H1 (cell line): ENCODE data around the gene FANK1. TPM values are rescaled to one million over a fixed set of nuclear protein-coding genes. Genes with fewer than 3 reads are reported as not detected.

Experiments used
- CTCF ChIA-PET: fragments of 300-600 bp; sonication (Branson Sonifier 250); formaldehyde crosslinking; loops from one replicate; lab custom pipeline; 2021; ENCODE audit not compliant: partially characterized antibody; lab: Charles Lee
- POLR2A ChIA-PET: fragments of 300-600 bp; sonication (Branson Sonifier 250); formaldehyde crosslinking; loops from one replicate; lab custom pipeline; 2021; ENCODE audit warnings: inconsistent platforms; ENCODE audit not compliant: partially characterized antibody; lab: Charles Lee
- DNase-seq, 2 experiments: peaks; one replicate each; pipeline versions ENCODE4 v3.0.0 to v3.0.0-alpha.2; 2010 to 2022; ENCODE audit warnings: low spot score in 2 of 2, low read depth in 1 of 2, mixed read lengths in 1 of 2
- FAIRE-seq: peaks from 2 replicates; lab custom pipeline; 2011; peaks lifted over from hg19 to GRCh38; lab: Jason Lieb, UNC
- H2AFZ ChIP-seq: 2 replicates; pipeline ENCODE4 v1.8.1; 2012; ENCODE audit warnings: low read length, inconsistent platforms
- H2AK5ac ChIP-seq: 2 replicates; pipeline ENCODE4 v1.6.1; 2013; ENCODE audit warnings: low read depth, low read length
- H2BK120ac ChIP-seq: replicated peaks from 2 replicates; pipeline ENCODE3; 2013; ENCODE audit warnings: low read depth, low read length, inconsistent platforms
- H2BK12ac ChIP-seq: 2 replicates; pipeline ENCODE4 v1.6.1; 2013; ENCODE audit warnings: low read depth, low read length
- H2BK15ac ChIP-seq: 2 replicates; pipeline ENCODE4 v1.6.1; 2013; ENCODE audit warnings: low read length
- H2BK20ac ChIP-seq: 2 replicates; pipeline ENCODE4 v1.6.1; 2013; ENCODE audit warnings: low read length
- H2BK5ac ChIP-seq: 2 replicates; pipeline ENCODE4 v1.6.1; 2013; ENCODE audit warnings: low read depth, low read length
- H3K14ac ChIP-seq: 2 replicates; pipeline ENCODE4 v1.6.1; 2013; ENCODE audit warnings: inconsistent platforms; ENCODE audit not compliant: insufficient read length
- H3K18ac ChIP-seq: 2 replicates; pipeline ENCODE4 v1.6.1; 2013; ENCODE audit warnings: low read length; ENCODE audit errors: extremely low read depth
- H3K23ac ChIP-seq: 2 replicates; pipeline ENCODE4 v1.6.1; 2013; ENCODE audit warnings: inconsistent platforms; ENCODE audit not compliant: insufficient read length
- H3K23me2 ChIP-seq: 2 replicates; pipeline ENCODE4 v1.6.1; 2013; ENCODE audit warnings: low read depth, low read length
- H3K27ac ChIP-seq: 2 replicates; pipeline ENCODE4 v1.6.1; 2011; ENCODE audit warnings: low read depth, low read length, inconsistent platforms
- H3K27me3 ChIP-seq, 4 experiments: replicated peaks in 1 of 4; 1 replicate in 1 of 4; 2 replicates in 3 of 4; pipeline versions ENCODE4 v1.6.1 to v1.8.1; 2011 to 2013; ENCODE audit warnings: low read length in 3 of 4, mild to moderate bottlenecking in 3 of 4, inconsistent platforms in 2 of 4, mixed read lengths in 2 of 4, moderate library complexity in 1 of 4; ENCODE audit not compliant: control insufficient read depth in 3 of 4, insufficient read depth in 3 of 4; ENCODE audit errors: extremely low read depth in 1 of 4
- H3K36me3 ChIP-seq, 4 experiments: 2 replicates each; pipeline versions ENCODE4 v1.6.1 to v1.8.1; 2011 to 2013; ENCODE audit warnings: mild to moderate bottlenecking in 4 of 4, low read length in 3 of 4, moderate library complexity in 2 of 4, control low read depth in 1 of 4, inconsistent platforms in 1 of 4; ENCODE audit not compliant: insufficient read depth in 4 of 4, control insufficient read depth in 2 of 4
- H3K4ac ChIP-seq: replicated peaks from 2 replicates; pipeline ENCODE3; 2013; ENCODE audit warnings: low read length, low read depth, mixed read lengths, inconsistent platforms; ENCODE audit not compliant: insufficient read length
- H3K4me1 ChIP-seq, 4 experiments: replicated peaks in 1 of 4; 1 replicate in 1 of 4; 2 replicates in 3 of 4; pipeline versions ENCODE4 v1.6.1 to v1.8.1; 2011 to 2013; ENCODE audit warnings: low read length in 3 of 4, inconsistent platforms in 2 of 4, mixed read lengths in 1 of 4; ENCODE audit not compliant: insufficient read depth in 4 of 4, control insufficient read depth in 3 of 4
- H3K4me2 ChIP-seq, 2 experiments: 2 replicates each; pipeline versions ENCODE4 v1.6.1 to v1.8.1; 2011 to 2013; ENCODE audit warnings: low read depth in 2 of 2, low read length in 2 of 2, control low read depth in 1 of 2, inconsistent platforms in 1 of 2, mild to moderate bottlenecking in 1 of 2; ENCODE audit not compliant: insufficient read depth in 1 of 2
- H3K4me3 ChIP-seq, 4 experiments: fragments of 200-600, 300-600 bp in 1 of 4; sonication (generic), shearing (Covaris generic), sonication (Bioruptor Twin) in 1 of 4; 2 replicates each; pipeline versions ENCODE4 v1.5.1 to v1.8.1; 2011 to 2016; ENCODE audit warnings: low read length in 4 of 4, low read depth in 3 of 4, control low read depth in 2 of 4, inconsistent platforms in 2 of 4, mild to moderate bottlenecking in 2 of 4, mixed read lengths in 1 of 4, moderate library complexity in 1 of 4; ENCODE audit not compliant: insufficient read depth in 2 of 4; ENCODE audit errors: extremely low read depth in 1 of 4
- H3K56ac ChIP-seq: replicated peaks from 2 replicates; pipeline ENCODE3; 2013; ENCODE audit warnings: low read depth, mild to moderate bottlenecking, mixed read lengths, low read length, inconsistent platforms; ENCODE audit not compliant: insufficient read length
- H3K79me1 ChIP-seq: 2 replicates; pipeline ENCODE4 v1.6.1; 2013; ENCODE audit warnings: low read depth, low read length, control low read depth
- H3K79me2 ChIP-seq, 2 experiments: 2 replicates each; pipeline versions ENCODE4 v1.6.1 to v1.8.1; 2012 to 2013; ENCODE audit warnings: low read length in 2 of 2, mild to moderate bottlenecking in 2 of 2, inconsistent platforms in 1 of 2; ENCODE audit not compliant: insufficient read depth in 2 of 2, control insufficient read depth in 1 of 2
- H3K9ac ChIP-seq, 4 experiments: replicated peaks in 1 of 4; 1 replicate in 1 of 4; 2 replicates in 3 of 4; pipeline versions ENCODE4 v1.6.1 to v1.8.1; 2011 to 2013; ENCODE audit warnings: low read depth in 3 of 4, low read length in 3 of 4, control low read depth in 2 of 4, mild to moderate bottlenecking in 2 of 4, moderate library complexity in 2 of 4, inconsistent platforms in 1 of 4; ENCODE audit errors: extremely low read depth in 1 of 4
- H3K9me3 ChIP-seq, 2 experiments: 2 replicates each; pipeline versions ENCODE4 v1.6.1 to v1.8.1; 2012 to 2013; ENCODE audit warnings: mild to moderate bottlenecking in 2 of 2, moderate library complexity in 2 of 2, control low read depth in 1 of 2, inconsistent platforms in 1 of 2, low read depth in 1 of 2, low read length in 1 of 2, mixed read lengths in 1 of 2; ENCODE audit not compliant: insufficient read depth in 2 of 2
- H4K20me1 ChIP-seq, 2 experiments: replicated peaks in 1 of 2; 2 replicates each; pipeline versions ENCODE3 to v1.8.1; 2011 to 2013; ENCODE audit warnings: inconsistent platforms in 2 of 2, low read length in 2 of 2, mild to moderate bottlenecking in 1 of 2; ENCODE audit not compliant: insufficient read depth in 2 of 2, control insufficient read depth in 1 of 2
- H4K5ac ChIP-seq: 2 replicates; pipeline ENCODE4 v1.6.1; 2013; ENCODE audit warnings: low read length, low read depth, mixed read lengths, inconsistent platforms; ENCODE audit not compliant: insufficient read length
- H4K8ac ChIP-seq: 2 replicates; pipeline ENCODE4 v1.8.0; 2013; ENCODE audit warnings: mild to moderate bottlenecking, moderate library complexity, low read length, inconsistent platforms; ENCODE audit not compliant: insufficient read depth; ENCODE audit errors: extremely low read depth
- H4K91ac ChIP-seq: replicated peaks from 2 replicates; pipeline ENCODE3; 2013; ENCODE audit warnings: low read length, mixed read lengths, inconsistent platforms; ENCODE audit not compliant: insufficient read length
- ASH2L ChIP-seq: fragments of 200-600, 300-600 bp; sonication (generic); IDR thresholded peaks from one replicate; pipeline ENCODE4 v1.7.1; 2017; ENCODE audit warnings: low read length
- BCL11A ChIP-seq, 2 experiments: IDR thresholded peaks; one replicate each; pipeline ENCODE4 v1.6.1; 2011; ENCODE audit warnings: low read depth in 2 of 2, low read length in 2 of 2, mild to moderate bottlenecking in 2 of 2
- BRCA1 ChIP-seq: IDR thresholded peaks from 2 replicates; pipeline ENCODE4 v1.6.1; 2012; ENCODE audit warnings: low read depth, low read length, improper control_type of control experiment
- CBX5 ChIP-seq: fragments of 300-800, 300-1000 bp; sonication (generic); IDR thresholded peaks from 2 replicates; pipeline ENCODE4 v1.7.1; 2016; ENCODE audit warnings: antibody characterized with exemption, low read length, low read depth
- CBX8 ChIP-seq: fragments of 300-800, 300-1000 bp; sonication (generic); IDR thresholded peaks from 2 replicates; pipeline ENCODE4 v1.7.1; 2016; ENCODE audit warnings: low read depth, low read length, borderline replicate concordance
- EZH2 ChIP-seq: fragments of 200-600 bp; sonication (generic); IDR thresholded peaks from 2 replicates; pipeline ENCODE4 v1.7.1; 2012; ENCODE audit warnings: low read depth, mild to moderate bottlenecking, moderate library complexity, low read length, inconsistent platforms; ENCODE audit not compliant: severe bottlenecking
- GABPA ChIP-seq: IDR thresholded peaks from 2 replicates; pipeline ENCODE4 v1.6.1; 2011; ENCODE audit warnings: mild to moderate bottlenecking, low read length, moderate library complexity, borderline replicate concordance; ENCODE audit not compliant: insufficient read depth
- HDAC2 ChIP-seq, 2 experiments: fragments of 300-600 bp in 1 of 2; sonication (generic) in 1 of 2; IDR thresholded peaks; 2 replicates each; pipeline ENCODE4 v1.6.1; 2011 to 2012; ENCODE audit warnings: low read depth in 2 of 2, low read length in 2 of 2, mild to moderate bottlenecking in 2 of 2, moderate library complexity in 2 of 2, borderline replicate concordance in 1 of 2, inconsistent platforms in 1 of 2
- MAFK ChIP-seq: IDR thresholded peaks from 2 replicates; pipeline ENCODE4 v1.6.1; 2012; ENCODE audit warnings: low read depth, mild to moderate bottlenecking, improper control_type of control experiment, low read length
- MAX ChIP-seq: IDR thresholded peaks from 2 replicates; pipeline ENCODE4 v1.6.1; 2012; ENCODE audit warnings: inconsistent platforms
- NRF1 ChIP-seq: IDR thresholded peaks from 2 replicates; pipeline ENCODE4 v1.6.1; 2011; ENCODE audit warnings: mild to moderate bottlenecking, low read depth, low read length, improper control_type of control experiment
- POU5F1 ChIP-seq: IDR thresholded peaks from 2 replicates; pipeline ENCODE4 v1.6.1; 2011; ENCODE audit warnings: low read depth, mild to moderate bottlenecking, low read length, moderate library complexity
- RBBP5 ChIP-seq: IDR thresholded peaks from 2 replicates; pipeline ENCODE4 v1.7.1; 2012; ENCODE audit warnings: low read depth, mild to moderate bottlenecking, inconsistent platforms, low read length, moderate library complexity, borderline replicate concordance
- TAF7 ChIP-seq: optimal IDR thresholded peaks from 2 replicates; pipeline ENCODE3; 2011; ENCODE audit warnings: low read depth, mild to moderate bottlenecking, inconsistent platforms, low read length, moderate library complexity, borderline replicate concordance
- TCF12 ChIP-seq: IDR thresholded peaks from 2 replicates; pipeline ENCODE4 v1.6.1; 2011; ENCODE audit warnings: low read depth, mild to moderate bottlenecking, low read length
- WGBS, 2 experiments: shearing (Covaris generic) in 1 of 2; methylation state at CpG; one replicate each; pipeline versions ENCODE4 v1.1.6 to v1.1.7; 2013 to 2015; ENCODE audit warnings: low lambda C conversion rate in 2 of 2, mixed read lengths in 2 of 2, inconsistent platforms in 1 of 2, low coverage in 1 of 2, missing lambda C conversion rate in 1 of 2; ENCODE audit not compliant: insufficient replicate concordance in 2 of 2, insufficient coverage in 1 of 2, insufficient read length in 1 of 2; ENCODE audit errors: extremely low coverage in 1 of 2, missing lambda C conversion rate in 1 of 2; 5-methylcytosine and 5-hydroxymethylcytosine counted together
- polyA plus RNA-seq, 7 experiments: library from polyadenylated mRNA; depleted of rRNA in 3 of 7; stranded (reverse) in 5 of 7; unstranded in 2 of 7; fragments of >200 nt in 5 of 7; fragments of 200-250 nt in 2 of 7; gene quantifications; 1 replicate in 5 of 7; 2 replicates in 1 of 7; 4 replicates in 1 of 7; pipeline versions ENCODE4 v1.2.1 to v1.2.3, GENCODE V29; 2011 to 2013; ENCODE audit warnings: missing spikeins in 2 of 7, mixed read lengths in 2 of 7
- total RNA-seq: library from RNA; stranded (reverse); fragmentation: NEBNext Ultra II Directional; extraction: Animal tissue kit (Norgen Biotek cat#: 25700); gene quantifications from 2 replicates; pipeline ENCODE4 v1.2.1, GENCODE V29; 2021

FANK1 gene
- total and polyA plus RNA-seq, 2 of the 8 experiments (the other 6 are each of a cell fraction or from before 2014, with no cell fraction given), result 1.2 TPM; not detected in 1

- H4K5ac ChIP-seq, result no peak overlapping the region
- H2BK120ac ChIP-seq, result no peak overlapping the region
- H3K79me1 ChIP-seq, result no peaks in the 10 kb centered on the region
- H2AFZ ChIP-seq, result no peak overlapping the region
- no peaks in the 10 kb centered on the region for H3K27me3 ChIP-seq
- no peak overlapping the region for H2BK20ac ChIP-seq
- no peak overlapping the region for H3K18ac ChIP-seq
- H3K4ac ChIP-seq, result no peak overlapping the region
- H3K23ac ChIP-seq, result no peak overlapping the region
- H3K27ac ChIP-seq, result no peak overlapping the region
- no peaks in the 10 kb centered on the region for H3K23me2 ChIP-seq
- no peak overlapping the region for H3K9ac ChIP-seq
- no peaks in the 10 kb centered on the region for H3K79me2 ChIP-seq
- WGBS, 2 experiments, result 81% methylated on average over 2 of the region's 2 CpGs; no CpG with 5 or more reads in 1 of the 2 experiments
- H3K9me3 ChIP-seq, result no peaks in the 10 kb centered on the region
- FAIRE-seq (no peak), DNase-seq (no peak)
- POLR2A ChIA-PET, result no interaction called here
- no peak overlapping the region for H2BK5ac ChIP-seq
- H2BK12ac ChIP-seq, result no peak overlapping the region
- no peak overlapping the region for H3K4me2 ChIP-seq
- H2AK5ac ChIP-seq, result no peak overlapping the region
- no peaks in the 10 kb centered on the region for H4K20me1 ChIP-seq
- H3K4me3 ChIP-seq, result no peak overlapping the region
- CTCF ChIA-PET, result no interaction called here
- no peak overlapping the region for H3K14ac ChIP-seq
- no peak overlapping the region for H4K91ac ChIP-seq
- no peaks in the 10 kb centered on the region for H3K4me1 ChIP-seq
- H2BK15ac ChIP-seq, result no peak overlapping the region
- no peak overlapping the region for H4K8ac ChIP-seq
- H3K56ac ChIP-seq, result no peak overlapping the region
- no peaks in the 10 kb centered on the region for H3K36me3 ChIP-seq
- TF ChIP-seq MAFK (no peak), GABPA (no peak), BCL11A (IDR thresholded peaks at IDR 0.05; ENCODE audit: low read depth in 2 of 2, low read length in 2 of 2) (no peak), EZH2 (no peak), TCF12 (no peak), ASH2L (no peak), CBX8 (no peak), RBBP5 (no peak), NRF1 (no peak), BRCA1 (no peak), TAF7 (no peak), HDAC2 (IDR thresholded peaks at IDR 0.05; ENCODE audit: borderline replicate concordance in 1 of 2, low read depth in 2 of 2, low read length in 2 of 2) (no peak), POU5F1 (no peak), MAX (no peak), CBX5 (no peak)
Observed at GRCh38 chr10:126006906-126007305, 110.5 kb downstream of the FANK1 start.
